ENCODE results near the gene QARS1.
A peak's percentile ranks its signal among the peaks of the same experiment; 100 is the strongest.

The QARS1 gene

GRCh38 chr3:49120438-49121131 is 16.0 kb upstream of the QARS1 start, which contains the start of gene USP19:
Gene USP19, minus strand, starts transcription at chr3:49120823. Its CDS starts 1,678 bp downstream, at chr3:49119145.
- peak; percentile 90 to 93 for DNase-seq (ENCODE audit: low read depth in 2 of 2)

- DNase-seq (ENCODE audit: low read depth in 2 of 2): no peak
Observed at GRCh38 chr3:49120096-49120437, 15.5 kb upstream of the QARS1 start.

GRCh38 chr3:49119439-49119838 is 14.9 kb upstream of the QARS1 start:
- DNase-seq (ENCODE audit: low read depth in 2 of 2): no peak

DNA sequence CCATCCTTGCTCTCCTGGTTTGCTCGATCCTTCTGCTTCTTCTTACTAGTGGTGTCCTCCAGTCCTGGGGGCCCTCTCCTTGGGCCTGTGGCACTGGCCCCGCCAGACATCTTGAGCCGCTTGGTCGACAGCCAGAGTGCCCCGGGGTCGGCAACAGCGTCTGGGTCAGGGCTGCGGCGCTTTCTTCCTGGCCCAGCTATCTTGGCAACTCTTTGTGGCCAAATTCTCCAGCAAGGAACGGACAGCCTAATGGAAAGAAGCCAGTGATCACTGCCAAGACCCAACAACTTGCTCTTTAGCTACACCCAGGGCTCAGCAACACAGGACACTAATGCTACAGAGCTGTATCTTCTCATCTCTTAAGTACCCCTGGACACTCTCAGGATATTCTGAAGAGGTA is 14.5 kb upstream of the QARS1 start:
- no peak for DNase-seq (ENCODE audit: low read depth in 2 of 2)

DNA sequence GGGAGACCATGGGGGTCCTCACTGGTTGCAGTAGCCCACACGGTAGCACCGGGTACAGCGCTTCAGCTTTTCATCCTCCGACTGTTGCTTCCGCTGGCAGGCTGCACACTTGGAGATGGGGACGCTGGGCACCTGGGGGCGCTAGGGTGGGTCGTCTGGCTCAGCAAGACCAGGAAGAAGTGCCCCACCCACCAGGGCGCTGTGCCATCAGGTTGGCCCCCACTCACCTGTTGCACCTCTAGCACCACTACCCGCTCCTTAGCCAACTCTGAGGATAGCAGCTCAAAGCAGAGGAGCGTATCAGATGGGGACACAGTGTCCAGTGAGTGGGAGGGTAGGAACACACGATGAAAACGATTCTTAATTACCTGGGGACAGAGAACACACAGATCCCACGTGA is 7.7 kb upstream of the QARS1 start:
- DNase-seq (ENCODE audit: low read depth in 2 of 2): no peak

DNA sequence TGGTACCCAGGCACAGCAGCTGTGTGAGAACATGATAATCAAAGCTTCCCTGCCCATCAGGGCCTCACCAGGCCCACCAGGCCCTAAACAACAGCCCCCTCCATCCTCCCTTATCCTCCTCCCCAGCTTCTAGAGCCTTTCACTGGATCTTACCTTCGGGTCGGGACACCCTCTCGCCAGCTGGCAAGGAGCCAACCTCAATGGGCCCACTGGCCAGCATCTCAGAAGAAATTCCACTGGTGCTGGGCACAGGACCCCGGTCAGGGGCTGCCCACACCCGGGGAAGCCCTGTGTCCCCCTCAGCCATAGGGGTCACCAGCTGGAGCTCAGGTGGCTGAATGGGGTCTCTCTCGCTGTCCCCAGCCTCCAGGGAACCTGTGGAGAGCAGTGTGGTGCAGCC is 6.8 kb upstream of the QARS1 start:
- no peak for DNase-seq (ENCODE audit: low read depth in 2 of 2)

DNA sequence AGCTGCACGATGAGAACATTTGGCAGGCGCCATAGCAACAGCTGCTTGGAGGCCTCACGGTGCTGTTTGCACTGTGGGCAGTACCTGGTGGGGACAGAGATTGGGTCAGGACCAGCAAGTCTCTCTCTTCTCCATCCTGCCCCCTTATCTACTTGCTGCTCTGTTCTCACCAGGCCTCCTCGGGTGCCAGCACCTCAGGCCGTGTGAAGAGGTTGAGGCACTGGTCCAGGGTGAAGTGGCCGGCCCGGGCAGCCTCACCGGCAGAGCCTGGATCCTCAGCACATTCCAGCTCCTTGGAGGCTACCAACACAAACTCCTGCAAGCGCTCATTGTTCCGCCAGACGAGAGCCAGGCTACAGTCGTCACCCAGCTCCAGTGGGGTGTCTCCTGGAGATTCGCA is 6.2 kb upstream of the QARS1 start:
- DNase-seq (ENCODE audit: low read depth in 2 of 2): no peak

DNA sequence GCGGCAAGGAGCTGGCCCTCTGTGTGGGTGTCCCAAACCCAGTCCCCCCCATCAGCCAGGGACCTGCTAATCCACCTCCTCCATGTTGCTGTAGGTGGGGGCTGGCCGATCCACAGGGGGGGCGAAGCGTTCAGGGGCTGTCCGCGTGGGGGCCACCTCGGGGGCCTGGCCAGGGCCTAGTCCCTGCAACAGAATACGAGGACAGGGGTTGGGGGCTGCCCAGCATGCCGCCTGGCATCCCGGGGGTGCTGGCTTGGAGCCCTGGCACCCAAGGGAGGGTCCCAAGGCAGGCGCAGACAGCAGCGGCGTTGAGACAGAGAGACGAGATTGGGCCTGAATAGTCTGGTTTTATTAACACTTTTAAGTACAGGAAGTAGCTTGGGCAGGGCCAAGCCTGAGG is 3.8 kb upstream of the QARS1 start:
- no peak for DNase-seq (ENCODE audit: low read depth in 2 of 2)

GRCh38 chr3:49104052-49104426 is 518 bp downstream of the QARS1 start:
- DNase-seq (ENCODE audit: low read depth in 2 of 2): no peak

GRCh38 chr3:49100046-49100615 is 4.4 kb downstream of the QARS1 start:
- DNase-seq (ENCODE audit: low read depth in 2 of 2): no peak

DNA sequence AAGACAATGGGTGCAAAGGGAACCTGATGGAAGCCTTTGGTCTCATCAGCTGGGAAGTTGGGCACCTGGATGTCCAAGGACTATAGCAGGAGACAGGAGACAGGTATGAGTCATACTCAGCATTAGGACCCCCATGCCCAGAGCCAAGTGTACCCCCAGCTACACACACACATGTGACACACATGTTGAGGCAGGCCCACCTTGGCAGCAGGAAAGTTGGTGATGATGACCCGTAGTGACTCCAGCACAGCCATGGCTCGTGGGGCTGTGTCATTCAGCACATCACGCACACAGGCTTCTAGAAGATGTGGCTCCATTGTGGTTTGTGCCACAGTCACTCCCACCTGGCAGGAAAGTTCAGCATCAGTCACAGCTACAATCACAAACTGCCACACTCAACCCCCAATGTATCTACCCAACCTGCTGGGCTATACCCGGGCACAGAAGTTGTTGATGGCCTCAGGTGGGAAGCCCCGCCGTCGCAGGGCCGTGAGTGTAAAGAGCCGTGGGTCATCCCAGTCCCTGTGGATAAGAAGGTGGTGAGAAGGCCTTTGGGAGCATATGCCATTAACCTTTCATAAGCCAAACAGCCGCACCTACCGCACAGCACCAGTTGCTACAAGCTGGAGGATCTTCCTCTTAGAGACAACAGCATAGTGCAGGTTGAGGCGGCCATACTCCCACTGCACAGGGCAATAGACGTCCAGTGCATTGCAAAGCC is 5.5 kb downstream of the QARS1 start:
- no peak for DNase-seq (ENCODE audit: low read depth in 2 of 2)

GRCh38 chr3:49098429-49098828 is 6.1 kb downstream of the QARS1 start:
- DNase-seq (ENCODE audit: low read depth in 2 of 2): no peak

GRCh38 chr3:49093853-49094767 is 10.4 kb downstream of the QARS1 start, which contains the start of gene QRICH1:
Gene QRICH1, minus strand, starts transcription at chr3:49094071. Its CDS starts 17,054 bp downstream, at chr3:49077017.
- peak; percentile 89 to 96 for DNase-seq (ENCODE audit: low read depth in 2 of 2)

DNA sequence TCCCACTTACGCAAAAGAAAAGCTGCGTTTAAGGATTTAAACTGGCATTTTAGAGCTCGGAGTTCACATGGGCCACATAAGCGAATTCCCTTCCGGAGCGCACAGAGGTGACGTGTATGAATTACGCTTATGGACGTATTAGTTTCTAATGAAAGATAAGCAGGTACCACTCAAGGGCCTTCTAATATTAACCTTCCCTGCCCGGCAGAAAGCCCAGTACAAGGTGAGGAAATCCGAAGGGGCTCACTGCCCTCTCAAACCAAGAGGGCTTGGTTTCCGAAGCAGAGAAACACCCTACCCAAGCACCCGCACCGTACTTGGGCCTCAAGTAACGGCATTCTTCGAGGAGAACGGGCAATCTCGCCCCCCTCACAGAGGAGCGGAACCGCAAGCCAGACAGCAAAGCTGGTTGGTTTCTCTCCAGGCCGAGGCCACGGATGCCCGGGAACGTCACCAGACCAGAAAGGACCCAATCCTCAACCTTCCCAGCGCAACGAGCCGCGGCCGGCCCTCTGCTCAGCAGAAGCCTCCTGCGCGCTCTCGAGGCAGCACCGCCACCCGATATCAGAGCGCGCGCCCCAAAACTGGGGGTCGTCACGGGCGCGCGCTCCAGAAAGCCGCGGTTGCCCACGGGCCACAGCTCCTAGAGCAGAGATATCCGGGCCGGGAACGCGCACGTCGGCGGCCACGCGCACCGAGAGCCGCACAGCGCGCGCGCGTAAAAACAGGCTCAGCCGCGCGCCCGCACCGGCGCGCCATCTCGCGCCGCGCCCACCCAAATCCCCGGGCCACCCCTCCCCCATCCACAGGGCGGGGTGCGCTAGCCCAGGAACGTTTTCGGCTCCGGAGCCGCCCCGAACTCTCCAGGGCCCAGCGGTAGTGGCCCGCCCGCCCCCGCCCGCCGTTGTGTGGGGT is 11.4 kb downstream of the QARS1 start:
- DNase-seq (ENCODE audit: low read depth in 2 of 2): peak; percentile 73 to 77

GRCh38 chr3:49081429-49081828 is 23.1 kb downstream of the QARS1 start:
- DNase-seq (ENCODE audit: low read depth in 2 of 2): no peak

DNA sequence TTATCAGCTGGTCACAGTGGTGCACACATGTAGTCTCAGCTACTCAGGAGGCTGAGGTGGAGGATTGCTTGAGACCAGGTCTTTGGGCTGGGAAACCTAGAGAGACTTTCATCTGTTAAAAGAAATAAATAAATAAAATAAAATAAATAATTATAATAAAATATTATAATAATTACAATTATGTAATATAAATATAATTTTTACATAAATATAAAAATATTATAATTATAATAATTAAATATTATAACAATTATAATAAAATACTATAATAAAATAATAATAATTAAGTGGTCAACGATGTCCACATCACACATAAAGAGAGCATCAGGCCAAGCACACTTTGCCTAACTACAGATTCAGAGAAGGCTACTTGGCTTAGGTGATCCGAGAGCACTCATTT is 25.3 kb downstream of the QARS1 start:
- no peak for DNase-seq (ENCODE audit: low read depth in 2 of 2)

GRCh38 chr3:49076646-49077045 is 27.9 kb downstream of the QARS1 start:
- no peak for DNase-seq (ENCODE audit: low read depth in 2 of 2)

DNA sequence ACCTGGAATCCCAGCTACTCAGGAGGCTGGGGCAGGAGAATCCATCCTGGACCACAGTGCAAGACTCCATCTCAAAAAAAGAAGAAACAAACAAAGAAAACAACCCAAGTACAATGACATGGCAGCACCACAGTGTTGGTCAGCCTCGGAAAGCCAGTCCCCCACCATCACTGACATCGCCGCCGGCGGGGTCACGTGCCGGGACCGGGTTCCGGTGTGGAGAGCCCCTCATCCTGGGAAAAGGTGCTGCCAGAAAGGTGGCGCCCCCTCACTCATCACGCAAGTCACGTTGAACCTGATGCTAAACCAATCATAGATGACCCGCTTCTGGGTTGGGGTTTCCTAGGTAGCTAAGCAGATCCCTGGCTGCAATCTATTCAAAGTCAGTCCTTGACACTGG is 28.4 kb downstream of the QARS1 start:
- no peak for DNase-seq (ENCODE audit: low read depth in 2 of 2)

DNA sequence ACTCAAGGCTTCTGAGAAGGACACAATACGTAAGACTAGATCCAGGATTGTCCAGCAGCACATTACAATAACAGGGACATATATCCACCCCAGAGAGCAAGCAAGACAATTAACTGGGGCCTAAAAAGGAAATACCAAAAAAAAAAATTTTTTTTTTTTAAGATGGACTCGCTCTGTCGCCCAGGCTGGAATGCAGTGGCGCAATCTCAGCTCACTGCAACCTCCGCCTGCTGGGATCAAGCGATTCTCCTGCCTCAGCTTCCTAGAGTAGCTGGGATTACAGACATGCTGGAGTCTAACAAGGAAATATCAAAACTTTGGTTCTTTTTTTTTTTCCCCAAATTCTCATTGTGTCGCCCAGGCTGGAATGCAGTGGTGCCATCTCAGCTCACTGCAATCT is 46.5 kb downstream of the QARS1 start:
- DNase-seq (ENCODE audit: low read depth in 2 of 2): no peak

GRCh38 chr3:49057268-49057667 is 47.3 kb downstream of the QARS1 start:
- no peak for DNase-seq (ENCODE audit: low read depth in 2 of 2)

DNA sequence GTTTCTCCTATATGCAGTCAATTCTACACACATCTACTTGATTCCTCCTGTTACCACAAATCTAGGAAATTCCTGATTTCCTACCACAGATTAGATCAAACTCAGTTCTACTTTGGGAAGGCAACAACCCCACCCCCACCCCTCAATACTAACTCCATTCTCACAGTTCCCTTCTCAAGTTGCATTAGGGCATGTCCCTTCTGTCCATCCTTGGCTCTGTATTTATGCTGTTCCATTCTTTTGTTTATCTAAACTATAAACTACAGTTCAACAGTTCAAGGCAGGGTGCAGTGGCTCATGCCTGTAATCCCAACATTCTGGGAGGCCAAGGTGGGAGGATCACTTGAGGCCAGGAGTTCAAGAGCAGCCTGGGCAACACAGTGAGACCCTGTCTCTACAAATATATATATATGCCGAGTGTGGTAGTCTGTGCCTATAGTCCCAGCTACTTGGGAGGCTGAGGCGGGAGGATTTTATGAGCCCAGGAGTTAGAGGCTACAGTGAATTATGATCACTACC is 50.2 kb downstream of the QARS1 start:
- no peak for DNase-seq (ENCODE audit: low read depth in 2 of 2)
